ENCODE measurements around the gene PNPLA2. TPM values are rescaled to one million over a fixed set of nuclear protein-coding genes. Genes with fewer than 3 reads are reported as not detected.

The PNPLA2 gene
- total RNA-seq (9.0 TPM), polyA plus RNA-seq (ENCODE audit: insufficient read depth in 1 of 8, insufficient read length in 8 of 8, low replicate concordance in 1 of 8) (10 to 100 TPM; 19.4 to 46.1 (median 28.4) TPM)
- long read RNA-seq, donor 1, partial matches to known transcripts = 10 of 11 reads
- long read RNA-seq, donor 1, other reads (novel, unspliced or antisense) = 0 of 11 reads
- long read RNA-seq, donor 2 = 0 reads
- long read RNA-seq, donor 3, partial matches to known transcripts = 13 of 13 reads
- long read RNA-seq, donor 3, other reads (novel, unspliced or antisense) = 0 of 13 reads
- long read RNA-seq, donor 4, partial matches to known transcripts = 6 of 7 reads
- long read RNA-seq, donor 4, other reads (novel, unspliced or antisense) = 0 of 7 reads
- long read RNA-seq, donor 5, partial matches to known transcripts = 15 of 15 reads
- long read RNA-seq, donor 5, other reads (novel, unspliced or antisense) = 0 of 15 reads
- long read RNA-seq, donor 6, partial matches to known transcripts = 11 of 11 reads
- long read RNA-seq, donor 6, other reads (novel, unspliced or antisense) = 0 of 11 reads
- long read RNA-seq, donor 7, partial matches to known transcripts = 5 of 5 reads
- long read RNA-seq, donor 7, other reads (novel, unspliced or antisense) = 0 of 5 reads
- long read RNA-seq, donor 8 = 0 reads
- long read RNA-seq, donor 9, partial matches to known transcripts = 5 of 5 reads
- long read RNA-seq, donor 9, other reads (novel, unspliced or antisense) = 0 of 5 reads
- long read RNA-seq, donor 10, partial matches to known transcripts = 6 of 6 reads
- long read RNA-seq, donor 10, other reads (novel, unspliced or antisense) = 0 of 6 reads
- long read RNA-seq, donor 11, partial matches to known transcripts = 19 of 20 reads
- long read RNA-seq, donor 11, other reads (novel, unspliced or antisense) = 0 of 20 reads

DNA sequence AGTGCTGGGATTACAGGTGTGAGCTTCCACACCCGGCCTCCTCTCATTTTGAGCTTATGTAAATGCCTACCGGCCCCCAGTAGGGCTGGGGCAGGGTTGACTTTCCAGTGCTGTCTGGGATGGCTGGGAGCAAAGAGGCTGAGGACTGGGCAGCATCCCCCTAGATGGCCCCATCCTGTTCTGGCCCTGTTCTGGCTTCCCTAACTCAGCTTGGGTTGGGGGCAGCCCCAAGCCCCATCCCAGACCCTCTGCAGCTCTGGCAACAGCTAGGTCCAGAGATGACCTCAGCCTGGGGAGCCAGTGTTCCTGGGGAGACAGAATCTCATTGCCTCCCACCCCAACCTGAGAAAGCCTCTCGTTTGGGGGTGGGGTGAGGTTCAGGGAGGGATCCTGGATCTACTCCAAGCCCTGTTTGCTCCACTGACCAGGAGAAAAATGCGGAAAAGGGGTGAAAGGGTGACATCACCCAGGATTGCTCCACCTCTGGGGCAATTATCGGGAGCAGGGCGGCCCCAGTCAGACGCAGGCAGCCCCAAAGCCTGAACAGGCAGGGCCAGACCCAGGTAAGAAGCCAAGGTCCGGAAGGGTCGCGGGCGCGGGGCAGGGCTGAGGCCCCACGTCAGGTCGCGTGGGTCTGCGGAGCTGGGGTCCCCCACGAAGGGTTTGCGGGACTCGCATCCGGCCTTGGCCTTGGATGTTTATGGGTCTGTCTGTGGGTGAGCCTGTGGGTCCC lies at the start of gene PNPLA2:
TSS of gene PNPLA2 (plus strand) at position 519 of the 733 bp plus-strand sequence. CDS start 805 bp downstream, outside the sequence.
- Histone ChIP-seq H3K27me3 (ENCODE audit: control insufficient read depth, insufficient read depth, low read length) (no peaks in the 10 kb centered on the region), H3K27ac (ENCODE audit: low read length) (peak within 1 kb of the TSS; percentile 59), H3K9me3 (replicated peaks; ENCODE audit: control insufficient read depth, low read depth, low read length) (no peaks in the 10 kb centered on the region), H3K36me3 (ENCODE audit: control insufficient read depth, insufficient read depth, low read length) (peaks cover 25% of the 10 kb centered on the region), H3K4me1 (ENCODE audit: control insufficient read depth, insufficient read depth, low read length) (peaks cover 35% of the 10 kb centered on the region), H3K4me3 (ENCODE audit: low read length) (peak within 1 kb of the TSS; percentile 73)
- 17% methylated on average over 19 of the region's 20 CpGs for WGBS (ENCODE audit: insufficient coverage)
- DNase-seq = no peak

GRCh38 chr11:769887-770641 lies 48.6 kb upstream of the PNPLA2 start:
- Histone ChIP-seq H3K27ac (ENCODE audit: low read length) (no peak overlapping the region), H3K4me1 (ENCODE audit: control insufficient read depth, insufficient read depth, low read length) (peaks cover 2% of the 10 kb centered on the region), H3K36me3 (ENCODE audit: control insufficient read depth, insufficient read depth, low read length) (peaks cover 78% of the 10 kb centered on the region), H3K4me3 (ENCODE audit: low read length) (no peak overlapping the region), H3K9me3 (replicated peaks; ENCODE audit: control insufficient read depth, low read depth, low read length) (no peaks in the 10 kb centered on the region), H3K27me3 (ENCODE audit: control insufficient read depth, insufficient read depth, low read length) (no peaks in the 10 kb centered on the region)
- DNase-seq = no peak
- WGBS (ENCODE audit: insufficient coverage) = 83% methylated on average over 12 of the region's 23 CpGs

GRCh38 chr11:770642-771616 lies 47.8 kb upstream of the PNPLA2 start:
- Histone ChIP-seq H3K4me1 (ENCODE audit: control insufficient read depth, insufficient read depth, low read length) (peaks cover 9% of the 10 kb centered on the region), H3K27ac (ENCODE audit: low read length) (no peak overlapping the region), H3K36me3 (ENCODE audit: control insufficient read depth, insufficient read depth, low read length) (peaks cover 71% of the 10 kb centered on the region), H3K27me3 (ENCODE audit: control insufficient read depth, insufficient read depth, low read length) (no peaks in the 10 kb centered on the region), H3K4me3 (ENCODE audit: low read length) (no peak overlapping the region), H3K9me3 (replicated peaks; ENCODE audit: control insufficient read depth, low read depth, low read length) (no peaks in the 10 kb centered on the region)
- 89% methylated on average over 28 of the region's 32 CpGs for WGBS (ENCODE audit: insufficient coverage)
- no peak for DNase-seq

DNA sequence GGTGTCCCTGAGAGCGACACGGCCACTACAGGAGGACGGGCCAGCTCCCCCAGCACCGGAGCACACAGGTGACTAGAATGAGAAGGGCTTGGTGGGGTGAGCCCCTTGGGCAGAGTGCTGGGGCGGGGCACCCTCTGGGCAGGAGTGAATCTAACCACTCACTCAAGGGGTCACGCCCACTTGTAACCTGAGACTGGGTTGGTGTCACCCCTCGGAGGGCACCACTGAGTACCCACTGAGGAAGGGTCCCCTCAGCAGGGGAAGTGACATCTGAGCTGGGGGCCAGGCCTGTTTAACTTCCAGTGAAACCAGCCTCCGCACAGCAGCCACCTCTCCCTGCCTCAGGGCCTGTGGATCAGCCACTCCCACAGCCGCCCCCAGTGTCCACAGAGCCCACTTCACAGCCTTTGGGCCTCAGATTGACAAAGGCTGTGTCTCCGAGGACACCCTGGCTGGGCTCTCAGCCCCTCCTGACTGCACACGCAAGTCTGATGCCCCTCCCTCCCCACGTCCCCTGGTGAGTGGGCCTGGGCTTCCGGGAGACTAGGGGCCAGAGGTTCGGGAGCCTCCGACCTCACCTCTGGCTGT lies 47.0 kb upstream of the PNPLA2 start:
- H3K27ac ChIP-seq (ENCODE audit: low read length) = no peak overlapping the region
- H3K27me3 ChIP-seq (ENCODE audit: control insufficient read depth, insufficient read depth, low read length) = no peaks in the 10 kb centered on the region
- 79% methylated on average over 8 of the region's 15 CpGs for WGBS (ENCODE audit: insufficient coverage)
- H3K36me3 ChIP-seq (ENCODE audit: control insufficient read depth, insufficient read depth, low read length) = peaks cover 63% of the 10 kb centered on the region
- no peaks in the 10 kb centered on the region for H3K9me3 ChIP-seq (replicated peaks; ENCODE audit: control insufficient read depth, low read depth, low read length)
- no peak overlapping the region for H3K4me3 ChIP-seq (ENCODE audit: low read length)
- H3K4me1 ChIP-seq (ENCODE audit: control insufficient read depth, insufficient read depth, low read length) = peaks cover 16% of the 10 kb centered on the region
- no peak for DNase-seq

GRCh38 chr11:772429-773390 lies 46.0 kb upstream of the PNPLA2 start:
- H3K27ac ChIP-seq (ENCODE audit: low read length) = no peak overlapping the region
- no peak for DNase-seq
- no peaks in the 10 kb centered on the region for H3K9me3 ChIP-seq (replicated peaks; ENCODE audit: control insufficient read depth, low read depth, low read length)
- peaks cover 17% of the 10 kb centered on the region for H3K4me1 ChIP-seq (ENCODE audit: control insufficient read depth, insufficient read depth, low read length)
- WGBS (ENCODE audit: insufficient coverage) = 72% methylated on average over 34 of the region's 34 CpGs
- H3K4me3 ChIP-seq (ENCODE audit: low read length) = no peak overlapping the region
- no peaks in the 10 kb centered on the region for H3K27me3 ChIP-seq (ENCODE audit: control insufficient read depth, insufficient read depth, low read length)
- H3K36me3 ChIP-seq (ENCODE audit: control insufficient read depth, insufficient read depth, low read length) = peaks cover 54% of the 10 kb centered on the region

DNA sequence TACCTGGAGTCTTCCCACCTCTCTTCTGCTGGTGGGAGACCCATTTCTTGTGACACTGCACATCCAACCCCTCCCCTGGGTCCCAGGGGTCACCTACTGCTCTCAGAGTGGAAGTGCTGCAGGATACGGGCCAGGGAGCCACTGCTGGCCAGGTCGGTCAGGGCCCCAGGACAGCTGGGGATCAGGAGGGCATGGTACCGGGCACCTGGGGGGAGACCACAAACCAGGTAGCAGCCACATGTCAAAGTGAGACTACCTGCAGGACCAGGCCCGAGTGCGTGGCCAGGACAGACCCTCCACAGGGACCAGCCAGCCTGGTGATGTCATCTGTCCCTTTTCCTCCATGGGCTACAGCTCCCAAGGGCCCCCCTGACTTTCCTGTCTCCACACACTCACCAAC lies 45.3 kb upstream of the PNPLA2 start:
- WGBS (ENCODE audit: insufficient coverage) = 85% methylated on average over 5 of the region's 5 CpGs
- Histone ChIP-seq H3K9me3 (replicated peaks; ENCODE audit: control insufficient read depth, low read depth, low read length) (no peaks in the 10 kb centered on the region), H3K36me3 (ENCODE audit: control insufficient read depth, insufficient read depth, low read length) (peaks cover 54% of the 10 kb centered on the region), H3K4me3 (ENCODE audit: low read length) (no peak overlapping the region), H3K27ac (ENCODE audit: low read length) (no peak overlapping the region), H3K27me3 (ENCODE audit: control insufficient read depth, insufficient read depth, low read length) (no peaks in the 10 kb centered on the region), H3K4me1 (ENCODE audit: control insufficient read depth, insufficient read depth, low read length) (peaks cover 22% of the 10 kb centered on the region)
- DNase-seq = no peak

DNA sequence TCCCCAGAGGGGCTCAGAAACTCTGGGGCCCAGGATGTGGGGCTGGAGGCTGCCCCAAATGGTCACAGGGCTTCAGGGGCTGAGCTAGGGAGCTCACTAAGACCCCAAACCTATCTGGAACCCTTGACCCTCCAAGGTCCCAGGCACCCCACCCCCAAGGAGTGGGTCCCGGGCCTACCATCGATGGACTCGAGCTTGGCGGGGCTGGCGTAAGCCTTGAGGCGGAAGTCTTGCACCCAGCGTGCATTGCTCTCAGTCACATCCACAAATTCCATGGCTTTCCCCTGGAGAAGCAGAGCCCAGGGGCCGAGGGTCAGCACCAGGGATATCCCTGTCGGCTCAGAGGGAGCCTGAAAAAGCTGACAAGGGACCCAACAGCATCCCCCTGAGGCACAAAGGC lies 44.9 kb upstream of the PNPLA2 start:
- Histone ChIP-seq H3K27ac (ENCODE audit: low read length) (no peak overlapping the region), H3K4me3 (ENCODE audit: low read length) (no peak overlapping the region), H3K4me1 (ENCODE audit: control insufficient read depth, insufficient read depth, low read length) (peaks cover 23% of the 10 kb centered on the region), H3K36me3 (ENCODE audit: control insufficient read depth, insufficient read depth, low read length) (peaks cover 54% of the 10 kb centered on the region), H3K9me3 (replicated peaks; ENCODE audit: control insufficient read depth, low read depth, low read length) (no peaks in the 10 kb centered on the region), H3K27me3 (ENCODE audit: control insufficient read depth, insufficient read depth, low read length) (no peaks in the 10 kb centered on the region)
- DNase-seq = no peak
- 87% methylated on average over 8 of the region's 9 CpGs for WGBS (ENCODE audit: insufficient coverage)

Measured in muscle of leg (tissue), 16 donors.